ENCODE measurements around the gene NAAA. TPM values are rescaled to one million over a fixed set of nuclear protein-coding genes. Genes with fewer than 3 reads are reported as not detected.
"Not testable (repeated sequence)": the region's sequence is repeated elsewhere in the genome, so short reads cannot be mapped to it uniquely, and the experiment has no call there.

The NAAA gene
- polyA plus RNA-seq (ENCODE audit: insufficient read length): 15.8 TPM

DNA sequence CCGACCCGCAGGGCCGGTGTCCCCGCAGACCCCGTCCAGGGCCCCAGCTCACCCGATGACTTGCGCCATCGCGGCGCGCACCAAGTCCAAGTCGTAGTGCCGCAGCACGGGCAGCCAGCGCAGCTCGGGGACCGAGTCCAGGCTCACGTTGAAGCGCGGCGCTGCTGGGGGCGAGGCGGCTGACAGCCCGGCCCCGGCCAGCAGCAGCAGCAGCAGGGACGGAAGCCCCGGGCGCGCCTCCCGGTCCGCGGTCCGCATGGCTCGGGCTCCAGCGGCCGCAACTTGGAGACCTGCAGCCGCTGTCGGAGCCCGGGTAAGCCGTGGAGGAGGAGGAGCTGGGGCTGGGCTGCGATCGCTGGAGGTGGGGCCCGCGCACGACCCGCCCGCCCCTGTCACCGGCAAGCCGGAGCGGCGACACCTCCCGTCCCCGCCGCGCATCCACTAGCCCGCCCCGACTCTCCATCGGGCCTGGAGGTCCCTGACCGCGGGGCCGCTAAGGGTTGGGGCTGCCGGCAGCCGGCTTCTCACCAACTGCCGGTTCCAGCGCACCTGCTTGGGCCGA lies at the start of gene NAAA:
Gene NAAA, minus strand, starts transcription at position 322 of the 562 bp plus-strand sequence. Its CDS starts 64 bp downstream, at position 258.
- DNase-seq (ENCODE audit: low read depth): no peak

DNA sequence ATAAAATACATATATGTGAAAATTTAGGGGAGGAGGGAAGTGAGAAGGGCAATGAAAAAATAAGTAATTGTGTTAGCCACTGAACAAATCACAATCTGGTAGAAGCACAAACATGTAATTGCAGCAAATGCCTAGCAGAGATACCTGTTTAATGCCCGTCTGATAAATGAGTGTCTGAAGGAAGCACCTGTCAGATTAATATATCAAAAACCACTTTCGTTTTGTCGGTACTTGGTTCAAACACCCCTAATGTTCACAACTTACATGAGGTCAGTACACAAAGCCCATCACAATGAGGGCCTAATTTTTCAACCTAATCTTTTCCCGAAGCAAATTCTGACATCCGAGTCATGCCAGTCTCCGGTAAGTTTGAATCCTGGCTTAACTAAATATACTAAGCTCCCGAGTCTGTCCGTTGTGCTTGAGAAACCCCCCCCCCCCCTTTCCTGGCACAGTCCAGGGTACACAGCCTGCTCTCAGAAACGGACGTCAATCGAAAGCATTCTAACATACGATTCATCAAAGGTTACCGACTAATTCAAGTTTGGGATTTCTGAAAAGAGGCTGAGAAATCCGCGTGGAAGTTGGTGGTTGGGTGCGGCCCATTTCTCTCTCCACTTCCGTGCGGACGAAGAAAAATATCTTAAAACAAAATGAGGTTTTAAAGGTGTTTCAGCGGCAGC lies 49.2 kb upstream of the NAAA start:
- DNase-seq (ENCODE audit: low read depth): no peak

DNA sequence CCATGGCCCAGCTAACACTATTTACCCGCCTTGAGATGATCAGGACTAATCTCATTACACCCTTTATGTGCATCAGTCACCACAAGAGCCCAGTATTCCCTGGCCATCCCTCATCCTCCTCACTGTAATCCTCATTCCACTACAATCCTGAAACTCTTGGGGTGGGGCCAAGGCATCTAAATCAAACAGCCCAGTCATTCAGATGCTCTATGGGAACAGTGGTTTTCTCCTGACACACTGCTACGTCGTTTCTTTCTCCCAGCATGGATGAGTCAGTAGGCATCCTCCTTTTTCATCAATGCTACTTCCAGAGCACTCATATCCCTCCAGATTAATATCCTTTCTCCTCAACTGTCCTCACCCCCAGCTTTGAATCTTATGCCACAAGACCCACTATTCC lies 44.3 kb upstream of the NAAA start:
- DNase-seq (ENCODE audit: low read depth): no peak

DNA sequence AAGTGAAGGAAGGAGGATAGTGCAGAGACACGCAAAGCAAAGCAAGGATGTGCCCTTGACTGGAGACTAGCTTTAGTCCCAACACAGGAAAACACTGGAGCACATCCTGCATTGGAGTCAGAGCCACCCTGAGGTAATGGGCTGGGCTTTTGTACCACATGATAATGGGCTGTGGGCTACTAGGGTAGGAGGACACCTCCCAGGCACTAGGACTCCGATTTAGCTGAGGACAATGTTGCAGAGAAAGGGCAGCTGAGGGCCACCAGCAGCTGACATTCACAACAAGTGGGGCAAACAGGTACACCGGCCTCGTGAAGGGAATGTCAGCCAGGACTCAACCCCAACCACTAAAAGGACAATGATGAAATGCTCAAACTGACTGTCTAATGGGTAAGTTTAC lies 39.8 kb upstream of the NAAA start:
- no peak for DNase-seq (ENCODE audit: low read depth)

DNA sequence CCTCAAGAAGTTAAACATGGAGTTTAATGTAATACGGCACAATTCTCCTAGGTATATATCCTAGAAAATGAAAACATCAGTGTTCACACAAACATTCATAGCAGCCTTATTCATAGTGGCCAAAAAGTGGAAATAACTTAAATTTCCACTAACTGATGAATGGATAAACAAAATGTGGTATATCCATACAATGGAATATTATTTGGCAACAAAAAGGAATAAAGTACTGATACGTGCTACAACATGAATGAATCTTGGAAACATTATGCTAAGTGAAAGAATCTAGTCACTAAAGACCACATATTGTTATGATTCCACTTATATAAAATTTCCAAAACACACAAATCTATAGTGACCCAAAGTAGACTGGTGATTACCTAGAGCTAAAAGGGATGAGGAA lies 35.4 kb upstream of the NAAA start:
- no peak for DNase-seq (ENCODE audit: low read depth)

DNA sequence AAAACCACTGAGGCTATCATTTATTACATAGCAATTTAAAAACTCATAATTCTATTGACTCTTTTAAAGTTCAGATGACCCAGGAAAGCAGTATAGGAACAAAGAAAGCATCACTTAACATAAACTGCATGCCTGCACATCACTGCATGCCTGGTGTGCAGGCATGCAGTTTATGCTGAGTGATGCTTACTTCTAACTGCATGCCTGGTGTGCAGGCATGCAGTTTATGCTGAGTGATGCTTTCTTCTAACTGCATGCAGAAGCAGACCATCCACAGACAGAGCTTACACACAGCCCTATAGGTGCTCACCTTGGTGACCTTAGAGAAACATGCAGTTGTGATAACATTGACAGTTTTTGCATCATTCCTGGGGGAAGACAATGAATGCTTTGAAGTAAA lies 33.0 kb upstream of the NAAA start:
- no peak for DNase-seq (ENCODE audit: low read depth)

DNA sequence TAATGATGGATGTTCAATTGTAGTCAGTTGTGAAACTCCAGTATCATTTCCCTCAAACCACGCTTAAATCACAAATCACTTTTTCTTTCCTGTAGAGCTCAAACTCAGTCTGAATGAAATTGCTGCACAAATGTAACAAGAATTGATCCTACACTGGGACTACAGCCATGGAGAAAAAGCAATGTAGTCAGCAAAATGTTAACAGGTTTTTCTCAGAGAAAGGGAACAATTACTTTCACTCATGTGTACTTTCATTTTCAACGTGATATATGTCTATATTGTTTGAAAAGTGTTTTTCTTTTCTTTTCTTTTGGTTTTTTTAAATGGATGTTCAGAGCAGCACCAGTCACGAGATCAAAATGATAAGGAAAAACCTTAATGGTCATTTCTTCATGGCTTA lies 27.3 kb upstream of the NAAA start:
- DNase-seq (ENCODE audit: low read depth): no peak

DNA sequence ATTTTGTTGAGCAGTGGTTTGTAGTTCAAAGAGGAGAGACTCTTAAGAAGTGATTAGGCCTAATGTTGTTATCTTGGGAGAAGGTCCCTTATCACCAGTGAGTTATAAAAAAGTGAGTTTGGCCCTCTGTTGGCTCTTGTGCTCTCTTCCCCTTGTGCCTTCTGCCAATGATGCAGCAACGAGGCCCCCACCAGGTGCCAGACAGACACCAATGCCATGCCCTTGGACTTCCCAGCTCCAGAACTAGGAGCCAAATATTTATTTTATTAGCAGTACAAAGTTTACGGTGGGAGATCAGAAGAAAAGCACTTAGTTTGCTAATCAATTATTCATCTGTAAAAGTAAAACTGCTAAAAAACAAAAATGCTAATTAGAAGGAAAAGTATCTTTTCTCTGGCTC lies 22.7 kb upstream of the NAAA start:
- DNase-seq (ENCODE audit: low read depth): no peak

DNA sequence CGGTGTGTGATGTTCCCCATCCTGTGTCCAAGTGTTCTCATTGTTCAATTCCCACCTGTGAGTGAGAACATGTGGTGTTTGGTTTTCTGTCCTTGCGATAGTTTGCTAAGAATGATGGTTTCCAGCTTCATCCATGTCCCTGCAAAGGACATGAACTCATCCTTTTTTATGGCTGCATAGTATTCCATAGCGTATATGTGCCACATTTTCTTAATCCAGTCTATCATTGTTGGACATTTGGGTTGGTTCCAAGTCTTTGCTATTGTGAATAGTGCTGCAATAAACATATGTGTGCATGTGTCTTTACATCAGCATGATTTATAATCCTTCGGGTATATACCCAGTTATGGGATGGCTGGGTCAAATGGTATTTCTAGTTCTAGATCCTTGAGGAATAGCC lies 21.3 kb upstream of the NAAA start:
- not testable (repeated sequence) for DNase-seq (ENCODE audit: low read depth)

DNA sequence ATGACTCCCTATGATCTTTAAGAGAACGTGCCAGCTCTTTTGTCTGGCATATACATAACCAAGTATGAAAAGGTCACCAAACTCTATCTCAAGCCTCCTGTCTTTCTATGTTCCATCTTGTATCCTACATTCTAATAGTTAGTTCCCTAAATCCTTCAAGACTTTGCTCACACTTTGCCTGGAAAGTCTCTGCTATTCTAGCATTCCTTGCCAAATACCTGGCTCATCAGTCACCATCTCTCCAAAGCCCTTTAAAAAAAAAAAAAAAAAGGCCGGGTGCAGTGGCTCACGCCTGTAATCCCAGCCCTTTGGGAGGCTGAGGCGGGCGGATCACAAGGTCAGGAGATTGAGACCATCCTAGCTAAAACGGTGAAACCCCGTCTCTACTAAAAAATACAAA lies 17.7 kb upstream of the NAAA start:
- DNase-seq (ENCODE audit: low read depth): not testable (repeated sequence)

DNA sequence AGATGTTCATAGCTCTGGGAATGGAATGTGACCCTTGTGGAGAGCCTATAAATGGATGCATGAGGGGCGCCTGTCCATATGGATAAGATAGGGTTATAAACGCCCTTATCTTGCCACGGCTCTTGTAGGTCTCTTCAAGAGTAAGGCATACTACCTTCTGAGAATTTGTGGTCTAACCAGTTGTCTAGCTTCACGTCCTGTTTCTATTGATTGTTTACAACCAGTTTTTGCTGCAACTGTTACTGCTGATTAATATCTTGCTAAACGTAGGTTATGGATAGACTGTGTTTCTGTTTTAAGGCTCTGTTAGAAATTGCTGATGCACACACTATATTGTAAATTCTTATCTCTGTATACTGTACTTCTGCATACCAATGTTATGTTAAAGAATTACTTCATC lies 14.0 kb upstream of the NAAA start:
- not testable (repeated sequence) for DNase-seq (ENCODE audit: low read depth)

DNA sequence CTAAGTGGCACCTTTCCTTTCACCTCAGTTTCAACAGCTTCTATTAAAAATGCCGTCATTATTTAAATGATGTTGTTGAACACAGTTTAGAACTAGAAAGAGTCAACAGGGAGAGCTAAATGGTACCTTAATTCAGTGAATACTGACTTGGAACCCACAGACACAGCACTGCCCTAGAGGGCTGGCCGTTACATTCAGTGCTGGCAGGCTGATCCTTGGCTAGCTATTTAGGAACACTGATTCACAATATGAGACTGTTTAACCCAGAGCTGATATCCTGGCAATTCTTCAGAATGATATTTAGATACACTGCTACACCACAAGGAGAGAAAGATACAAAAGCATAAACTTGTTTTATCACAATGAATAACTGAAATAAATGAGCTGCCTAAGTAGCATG lies 12.7 kb upstream of the NAAA start:
- DNase-seq (ENCODE audit: low read depth): no peak

DNA sequence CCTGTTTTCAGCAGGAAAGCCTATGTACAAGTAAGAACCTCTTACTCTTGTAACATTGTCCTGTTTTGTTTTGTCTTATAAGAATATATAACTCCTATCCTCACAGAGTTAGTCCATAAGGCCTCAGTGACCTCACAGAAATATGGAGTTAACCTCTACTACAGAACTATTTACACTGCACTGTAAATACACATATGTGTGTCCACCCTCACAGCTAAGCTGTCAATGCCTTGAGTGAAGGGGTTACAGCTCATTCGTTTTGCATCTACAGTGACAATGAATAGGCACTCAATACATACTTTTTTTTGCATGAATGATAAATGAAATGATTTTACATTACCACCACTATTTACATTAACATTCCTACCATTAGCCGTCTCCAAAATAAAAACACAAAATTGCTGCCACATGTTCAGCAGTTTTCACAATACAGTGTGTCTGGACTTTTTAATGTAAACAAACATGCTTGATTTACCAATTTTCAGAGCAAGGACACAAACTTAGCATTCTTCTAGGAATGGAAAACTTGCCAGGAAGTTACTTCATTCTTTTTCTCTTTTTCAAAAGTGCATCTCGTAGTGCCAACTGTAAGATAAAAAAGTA lies 9.5 kb upstream of the NAAA start:
- no peak for DNase-seq (ENCODE audit: low read depth)

DNA sequence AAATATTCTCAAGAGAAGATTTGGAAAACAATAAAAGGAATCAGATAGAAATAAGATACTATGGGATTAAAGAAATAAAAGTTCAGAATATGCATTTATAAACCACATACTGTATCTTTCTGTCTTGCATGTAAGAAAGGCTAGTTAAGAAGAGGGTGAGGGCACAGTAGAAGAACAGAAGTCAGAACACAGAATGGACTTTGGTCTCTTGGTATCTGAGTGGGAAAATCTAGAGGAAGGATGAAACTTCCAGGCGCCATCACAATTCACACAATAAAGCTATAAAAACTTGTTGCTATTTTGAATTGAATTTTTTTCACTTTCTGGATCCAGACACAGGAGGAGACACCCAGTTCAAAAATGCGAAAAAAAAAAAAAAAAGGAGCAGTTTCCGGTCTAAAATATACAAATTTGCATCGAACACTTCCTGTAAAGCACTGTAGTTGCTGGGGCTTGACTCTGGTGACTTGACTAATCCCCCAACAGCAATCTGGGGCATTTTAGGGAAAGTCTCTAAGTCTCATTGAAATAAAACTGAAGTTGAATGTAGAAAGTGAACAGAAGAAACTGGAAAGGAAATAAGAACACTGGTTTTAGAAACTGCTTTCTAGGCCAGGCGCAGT lies 8.1 kb upstream of the NAAA start:
- no peak for DNase-seq (ENCODE audit: low read depth)

DNA sequence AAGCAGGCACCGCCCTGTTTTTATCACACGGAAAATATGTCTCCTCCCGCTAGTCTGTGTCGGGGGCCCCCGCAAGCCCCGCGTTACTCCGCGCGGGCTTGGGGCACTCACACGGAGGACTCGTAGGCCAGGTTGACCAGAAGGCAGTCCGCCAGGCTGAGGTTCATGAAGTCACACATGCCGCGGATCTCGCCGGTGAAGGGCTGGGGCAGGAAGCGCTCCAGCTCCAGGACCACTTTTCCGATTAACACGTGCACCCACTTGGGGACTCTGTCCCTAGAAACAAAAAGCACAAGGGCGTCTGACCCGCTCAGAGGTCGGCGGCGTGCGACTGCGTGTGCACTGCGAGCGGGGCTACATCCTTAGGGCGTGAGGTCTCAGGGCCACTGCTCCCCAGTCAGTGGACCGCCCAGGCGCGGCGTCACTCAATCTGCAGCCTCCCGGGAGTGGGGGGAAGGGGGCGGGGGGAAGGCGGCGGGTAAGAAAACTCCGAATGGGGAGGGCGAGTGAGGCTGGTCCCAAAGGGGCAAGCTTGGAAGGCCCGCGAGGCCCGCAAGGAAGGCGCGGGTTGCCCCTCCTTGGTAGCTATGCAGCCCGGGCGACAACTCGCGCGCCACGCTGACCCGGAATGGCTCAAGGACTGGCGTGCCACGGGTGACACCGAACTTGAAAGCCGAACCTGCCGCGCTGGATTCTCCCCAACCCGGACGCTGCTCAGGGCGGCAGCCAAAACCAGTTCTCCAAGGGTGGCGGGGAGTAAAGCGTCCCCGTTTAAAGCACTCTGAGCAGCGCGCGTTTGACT lies 722 bp downstream of the NAAA start:
- no peak for DNase-seq (ENCODE audit: low read depth)

DNA sequence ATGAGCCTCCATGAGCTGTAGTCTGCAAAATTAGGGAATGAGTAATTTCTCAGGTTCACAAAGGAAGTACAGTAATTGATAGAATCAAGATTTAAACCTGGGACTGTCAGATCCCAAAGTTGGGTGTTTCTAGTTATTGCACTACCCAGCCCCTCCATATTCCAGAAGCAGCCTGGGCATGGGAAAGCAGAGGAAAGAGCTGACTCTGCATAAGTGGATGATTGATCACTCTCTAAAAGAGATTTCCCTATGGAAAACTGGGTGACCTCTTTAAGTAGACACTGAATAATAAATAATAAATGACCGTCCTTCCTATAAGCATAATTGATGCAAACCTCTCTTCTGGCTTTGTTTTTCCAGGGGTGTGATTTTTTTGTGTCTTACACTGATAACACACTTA lies 5.2 kb downstream of the NAAA start:
- no peak for DNase-seq (ENCODE audit: low read depth)

DNA sequence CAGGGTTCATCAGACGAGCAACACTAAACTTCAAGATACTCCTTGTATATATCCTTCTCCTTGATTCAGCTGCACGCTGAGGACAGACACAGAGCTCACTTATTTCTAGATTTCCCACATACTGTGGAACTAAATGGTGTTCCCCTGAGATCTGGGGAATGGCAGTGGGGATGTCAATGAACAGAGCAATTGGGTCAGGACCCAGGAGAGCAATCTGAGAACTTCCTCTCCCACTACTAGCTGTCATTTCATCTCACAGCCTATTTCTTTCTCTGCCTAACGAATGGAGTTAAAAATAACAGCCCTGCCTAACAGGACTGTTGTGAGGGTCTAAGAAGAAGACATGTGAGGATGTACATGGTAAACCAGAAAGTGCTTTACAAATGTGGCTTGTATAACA lies 10.7 kb downstream of the NAAA start:
- no peak for DNase-seq (ENCODE audit: low read depth)

DNA sequence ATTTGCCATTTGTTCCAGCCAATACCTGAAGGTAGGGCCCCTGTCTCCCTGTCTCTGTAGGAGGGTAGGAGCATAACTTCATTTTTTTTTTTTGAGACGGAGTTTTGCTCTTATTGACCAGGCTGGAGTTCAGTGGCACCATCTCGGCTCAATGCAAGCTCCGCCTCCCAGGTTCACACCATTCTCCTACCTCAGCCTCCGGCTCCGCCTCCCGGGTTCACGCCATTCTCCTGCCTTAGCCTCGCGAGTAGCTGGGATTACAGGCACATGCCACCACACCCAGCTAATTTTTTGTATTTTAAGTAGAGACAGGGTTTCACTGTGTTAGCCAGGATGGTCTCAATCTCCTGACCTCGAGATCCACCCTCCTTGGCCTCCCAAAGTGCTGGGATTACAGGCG lies 15.9 kb downstream of the NAAA start:
- DNase-seq (ENCODE audit: low read depth): not testable (repeated sequence)

DNA sequence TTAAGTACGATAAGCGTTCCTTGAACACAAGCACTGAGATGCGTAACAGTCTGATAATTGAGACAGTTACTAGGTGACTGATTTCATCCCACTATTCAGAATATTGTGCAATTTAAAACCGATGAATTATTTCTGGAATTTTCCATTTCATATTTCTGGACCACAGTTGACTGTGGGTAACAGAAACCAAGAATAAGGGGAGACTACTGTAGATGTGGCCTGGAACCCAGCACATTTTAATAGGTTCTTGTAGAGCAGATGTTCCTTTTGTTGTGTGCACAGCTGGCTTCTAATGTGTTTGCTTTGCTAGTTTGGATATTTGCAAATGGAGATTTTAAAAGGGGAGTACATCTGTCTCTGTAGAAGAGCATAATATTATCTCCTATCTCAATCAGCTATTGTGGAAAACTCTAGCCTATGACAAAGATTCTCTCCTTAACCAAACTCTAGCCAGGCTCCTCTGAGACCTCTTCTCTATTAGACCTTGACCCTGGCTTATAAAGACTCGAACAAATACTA lies 16.4 kb downstream of the NAAA start:
- DNase-seq (ENCODE audit: low read depth): no peak

DNA sequence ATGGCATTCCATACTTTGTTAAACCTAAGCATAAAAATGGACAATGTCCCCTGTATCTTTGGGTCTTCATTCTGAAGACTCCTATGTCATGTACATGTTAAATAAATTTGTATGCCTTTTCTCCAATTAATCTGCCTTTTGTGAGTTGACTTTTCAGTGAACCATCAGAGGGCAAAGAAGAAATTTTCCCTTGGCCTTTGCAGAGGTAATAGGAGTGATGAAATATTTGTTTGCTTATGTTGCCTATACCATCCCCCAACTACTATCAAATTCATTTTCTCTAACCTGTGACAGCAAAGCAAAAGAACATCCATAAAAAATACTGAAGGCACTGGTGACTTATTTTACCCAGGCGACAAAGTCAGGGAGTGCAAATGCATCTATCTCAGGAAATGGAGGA lies 18.2 kb downstream of the NAAA start:
- DNase-seq (ENCODE audit: low read depth): no peak

DNA sequence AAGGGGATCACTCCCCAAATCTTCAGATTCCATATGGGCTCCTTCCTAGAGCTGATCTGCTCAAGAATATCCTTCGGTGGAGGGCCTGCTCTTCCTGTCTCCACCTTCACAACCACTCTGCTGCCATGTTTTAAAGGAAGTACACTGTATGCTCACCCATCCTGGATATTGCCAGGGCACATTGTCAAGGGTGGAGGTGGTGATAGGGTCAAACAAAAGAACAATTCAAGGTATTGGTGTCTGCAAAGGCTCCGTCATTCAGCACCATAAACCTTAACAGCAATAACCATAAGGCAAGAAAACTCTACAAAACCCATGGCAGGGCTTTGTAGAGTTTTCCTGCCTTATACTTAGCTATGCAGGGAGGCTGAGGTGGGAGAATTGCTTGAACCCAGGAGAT lies 18.9 kb downstream of the NAAA start:
- DNase-seq (ENCODE audit: low read depth): no peak

DNA sequence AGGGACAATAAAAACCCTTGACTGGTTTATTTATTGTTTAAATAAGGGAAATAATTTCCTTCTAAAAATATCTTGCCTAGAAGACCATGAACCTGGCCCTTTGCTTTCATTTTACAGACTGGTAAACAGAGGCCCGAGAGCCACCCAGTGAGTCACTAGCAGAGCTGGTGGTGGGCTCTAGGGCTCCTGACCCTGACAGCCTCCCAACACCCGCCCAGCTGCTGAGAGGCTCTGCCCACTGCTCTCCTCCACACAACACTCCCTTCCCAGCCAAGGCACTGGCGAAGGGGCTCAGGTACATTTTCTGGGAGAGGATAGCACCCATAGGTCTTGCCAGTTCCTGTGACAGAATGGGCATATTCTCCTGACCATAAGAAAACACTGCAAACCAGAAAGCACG lies 20.5 kb downstream of the NAAA start:
- DNase-seq (ENCODE audit: low read depth): no peak
